ENCODE results near the gene PPIL1.

The PPIL1 gene

DNA sequence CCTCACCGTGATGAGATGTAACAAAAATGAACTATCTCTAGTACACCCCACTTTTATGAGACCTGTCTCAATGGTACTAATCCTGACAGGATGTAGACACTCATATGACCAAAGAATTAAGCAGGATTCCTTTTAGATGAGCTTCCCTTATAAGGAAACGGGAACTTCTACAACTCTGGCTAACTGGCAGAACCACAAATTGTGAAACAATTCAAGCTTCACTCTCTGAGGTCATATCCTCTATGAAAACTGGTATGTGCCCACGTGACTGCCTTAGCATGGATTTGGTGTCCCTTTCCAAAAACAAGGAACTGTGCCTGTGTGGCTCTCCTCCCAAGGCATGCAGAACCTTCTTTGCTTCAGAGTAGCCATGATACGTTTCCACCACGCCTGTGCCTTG is 21.3 kb downstream of the PPIL1 start:
- ATAC-seq = no peak
- DNase-seq = no peak

DNA sequence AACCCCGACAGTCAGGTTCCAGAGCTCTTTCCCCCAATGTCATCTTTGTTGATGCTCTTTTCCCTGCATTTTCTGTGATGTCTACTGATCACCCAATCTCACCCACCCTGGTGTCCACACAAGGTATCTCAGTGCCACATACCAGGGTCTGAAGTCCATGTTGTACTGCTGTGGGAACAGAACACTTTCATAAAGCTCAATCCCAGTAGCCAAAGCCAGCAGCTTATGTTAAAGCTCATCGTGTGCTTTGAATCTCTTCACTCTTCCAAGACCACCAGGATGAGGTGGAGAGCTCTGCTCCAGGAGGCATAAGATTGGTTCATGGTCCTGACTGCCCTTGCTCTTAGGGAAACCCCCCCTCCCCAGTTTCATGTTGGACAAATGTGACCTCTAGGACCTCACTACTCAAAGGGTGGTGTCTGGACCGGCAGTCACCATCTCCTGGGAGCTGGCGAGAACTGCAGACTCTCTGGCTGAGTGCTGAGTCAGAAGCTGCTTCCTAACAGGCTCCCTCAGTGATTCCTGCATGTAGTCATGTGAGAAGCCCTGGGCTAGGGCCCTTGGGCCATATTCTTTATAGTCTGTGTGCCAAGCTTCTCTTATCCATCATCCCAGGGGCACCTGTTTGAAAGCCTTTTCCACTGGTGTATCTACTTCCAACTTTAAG is 22.0 kb downstream of the PPIL1 start:
- ATAC-seq (no peak), DNase-seq (no peak)

DNA sequence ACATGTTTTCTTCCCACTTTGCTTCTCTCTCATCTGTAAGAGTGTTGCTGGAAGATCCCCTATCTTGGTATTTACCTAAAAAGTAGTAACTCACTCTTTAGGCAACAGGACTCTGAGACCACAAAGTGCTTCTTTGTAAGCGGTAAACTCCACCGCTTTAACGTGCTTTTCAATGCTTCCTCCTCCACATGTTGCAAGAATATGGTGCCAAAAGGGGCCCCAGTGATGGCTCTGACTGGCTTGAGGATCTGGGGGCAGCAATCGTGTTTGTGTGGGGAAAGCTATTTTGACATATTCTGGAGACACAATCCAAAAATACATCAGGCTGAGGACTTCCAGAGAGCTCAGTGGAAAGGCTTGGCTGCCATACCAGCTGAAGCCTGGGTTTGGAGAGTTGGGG is 23.0 kb downstream of the PPIL1 start:
- DNase-seq (no peak), ATAC-seq (no peak)

GRCh38 chr6:36851149-36851614 is 23.4 kb downstream of the PPIL1 start:
- no peak for ATAC-seq
- no peak for DNase-seq

DNA sequence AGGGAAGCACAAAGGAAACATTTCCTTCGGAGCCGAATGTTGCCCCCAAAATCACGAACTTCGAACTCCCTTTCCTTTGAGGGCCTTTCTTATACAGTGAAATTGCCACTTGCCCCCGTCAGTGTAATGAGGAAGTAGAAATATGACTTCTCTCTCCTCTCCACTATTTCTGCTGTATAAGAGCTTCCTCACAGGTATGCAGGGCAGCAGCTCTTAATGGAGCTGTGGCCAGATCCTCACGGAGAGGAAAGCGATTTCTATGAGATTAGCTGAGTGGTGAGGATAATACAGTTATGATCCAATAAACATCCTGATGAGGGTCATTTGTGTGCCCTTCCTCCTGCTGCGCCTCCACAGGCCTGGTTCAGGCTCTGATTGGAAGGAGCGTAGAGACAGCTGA is 24.6 kb downstream of the PPIL1 start:
- ATAC-seq (no peak), DNase-seq (no peak)

DNA sequence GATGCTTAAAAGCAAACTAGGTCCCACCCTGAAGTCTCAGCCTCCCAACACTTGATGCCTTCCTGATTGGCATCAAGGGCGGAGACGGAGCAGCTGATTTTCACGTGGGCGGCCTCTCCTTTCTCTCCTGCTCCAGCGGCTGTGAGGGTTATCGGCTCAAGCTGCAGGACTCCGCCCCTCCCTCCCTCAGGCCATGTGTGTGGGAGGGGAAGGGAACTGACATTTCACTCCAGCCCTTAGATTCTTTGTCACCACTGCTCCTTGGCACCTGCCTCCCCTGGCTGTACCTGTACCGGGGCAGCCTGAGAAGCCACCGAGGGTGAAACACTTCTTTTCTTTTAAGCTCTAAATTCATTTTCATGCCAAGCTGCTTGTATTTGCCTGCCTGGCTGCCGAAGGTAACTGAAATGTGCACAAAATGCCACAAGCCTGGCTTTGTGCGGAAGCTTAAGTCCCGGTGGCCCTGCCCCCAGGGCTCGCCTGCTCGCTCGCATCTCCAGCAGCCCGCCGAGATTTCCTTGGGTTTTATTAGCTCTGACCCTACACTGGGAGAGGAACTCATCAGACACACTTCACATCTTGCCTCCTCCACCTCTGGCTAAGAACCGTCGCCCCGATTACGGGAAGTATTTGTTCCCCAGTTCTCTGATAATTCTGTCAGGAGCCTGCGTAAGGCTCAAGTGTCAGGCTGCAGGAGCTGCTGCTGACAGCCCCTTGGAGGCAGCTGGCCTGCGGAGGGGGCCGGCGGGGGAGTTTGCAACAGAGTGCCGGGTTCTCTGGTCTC is 25.8 kb downstream of the PPIL1 start:
- DNase-seq (no peak), ATAC-seq (no peak)

DNA sequence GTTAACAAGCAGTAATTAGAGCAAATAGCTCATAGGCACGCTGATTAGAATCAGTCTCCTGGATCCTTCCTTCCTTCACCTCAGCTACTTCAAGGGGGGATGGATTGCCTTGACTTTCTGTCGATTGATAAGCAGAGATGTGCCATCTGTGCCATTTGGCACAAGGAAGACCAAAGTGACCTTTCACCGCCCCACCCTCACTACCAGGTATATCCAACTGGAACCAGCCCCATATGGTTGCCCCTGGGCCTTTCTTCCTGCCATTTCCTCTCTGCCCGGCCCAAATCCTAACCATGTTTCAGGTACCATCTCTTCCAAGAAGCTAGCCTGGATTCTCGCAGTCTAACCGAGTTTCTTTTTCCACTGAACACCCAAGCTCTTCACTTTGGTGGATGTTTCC is 26.6 kb downstream of the PPIL1 start:
- DNase-seq (no peak), ATAC-seq (no peak)

DNA sequence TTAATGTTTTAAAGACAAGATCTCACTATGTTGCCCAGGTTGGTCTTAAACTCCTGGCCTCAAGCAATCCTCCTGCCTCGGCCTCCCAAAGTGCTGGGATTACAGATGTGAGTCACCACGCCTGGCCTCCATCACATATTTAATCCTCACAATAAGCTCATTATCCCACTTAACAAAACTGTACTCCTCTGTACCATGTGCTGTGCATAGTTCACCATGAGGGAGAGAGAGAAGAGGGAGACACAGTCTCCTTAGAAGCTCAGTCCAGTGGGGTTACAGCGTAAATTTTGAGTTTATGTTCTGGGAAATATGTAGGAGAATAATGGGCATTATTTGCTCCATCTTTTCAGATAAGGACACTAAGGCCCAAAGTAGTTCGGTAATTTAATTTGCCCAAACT is 27.5 kb downstream of the PPIL1 start:
- no peak for DNase-seq

GRCh38 chr6:36845233-36845632 is 29.4 kb downstream of the PPIL1 start:
- no peak for ATAC-seq
- DNase-seq = no peak

More for the DNA sequence above, 27.5 kb downstream of the PPIL1 start:
- ATAC-seq = no peak

DNA sequence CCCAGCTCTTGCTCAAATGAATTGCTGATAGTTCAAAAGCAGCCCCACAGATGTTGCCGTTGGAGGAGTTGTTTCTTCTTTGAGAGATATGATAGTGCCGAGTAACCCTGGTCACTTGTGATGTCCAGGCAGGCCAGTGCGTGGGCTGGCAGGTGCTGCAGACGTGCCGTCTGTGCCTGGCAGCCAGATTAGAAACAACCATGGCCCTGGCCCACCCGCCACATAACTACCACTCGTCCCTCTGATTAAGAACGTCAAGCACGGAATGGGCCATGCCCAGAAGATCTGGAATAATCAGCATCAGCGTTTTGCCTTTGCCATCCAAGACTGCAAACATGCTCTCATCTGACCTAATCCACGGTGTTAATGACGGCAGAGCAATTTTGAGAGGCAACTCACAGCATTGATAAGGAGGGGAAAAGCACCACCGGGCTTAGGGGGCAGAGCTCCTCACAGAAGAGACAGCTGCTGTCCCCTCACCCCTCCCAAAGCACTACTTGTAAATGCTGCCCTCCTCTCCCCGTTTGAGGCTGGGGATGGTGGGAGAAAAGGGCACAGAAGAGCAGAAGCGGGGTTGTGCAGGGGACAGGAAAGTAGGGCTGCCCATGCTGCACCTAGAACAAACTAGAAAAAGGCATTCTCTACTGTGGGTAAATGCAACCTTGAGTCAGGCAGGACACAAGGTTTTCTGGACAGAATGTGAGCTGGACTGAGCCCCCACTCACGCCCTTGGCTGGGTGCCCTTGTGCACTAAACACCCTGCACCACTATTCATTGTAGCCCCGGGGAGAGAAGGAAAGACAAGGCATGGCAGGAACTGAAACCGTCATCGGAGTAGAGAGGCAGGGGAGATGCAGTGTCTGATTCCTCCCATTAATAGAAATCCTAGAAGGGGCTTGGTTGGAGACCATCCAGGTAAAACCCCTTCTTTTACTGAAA is 30.1 kb downstream of the PPIL1 start:
- DNase-seq (no peak), ATAC-seq (no peak)

DNA sequence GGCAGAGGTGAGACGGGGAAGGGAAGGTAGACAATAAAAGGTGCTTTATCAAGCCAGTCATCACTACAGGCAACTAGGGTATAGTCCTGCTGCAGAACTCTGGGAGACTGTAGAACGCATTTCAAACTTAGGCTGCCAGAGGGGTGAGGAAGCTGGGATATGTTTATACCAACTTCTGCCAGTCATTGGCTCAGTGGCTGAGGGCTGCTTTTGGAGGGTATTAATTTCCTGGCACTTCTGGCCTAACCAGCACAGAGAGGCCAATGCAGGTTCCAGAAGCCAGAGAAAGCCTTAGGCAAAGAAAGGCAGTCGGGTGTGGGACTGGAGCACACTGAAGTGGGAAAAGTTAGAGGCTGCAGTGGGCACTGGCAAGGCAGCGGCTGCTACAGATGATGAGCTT is 31.4 kb downstream of the PPIL1 start:
- ATAC-seq (no peak), DNase-seq (no peak)

DNA sequence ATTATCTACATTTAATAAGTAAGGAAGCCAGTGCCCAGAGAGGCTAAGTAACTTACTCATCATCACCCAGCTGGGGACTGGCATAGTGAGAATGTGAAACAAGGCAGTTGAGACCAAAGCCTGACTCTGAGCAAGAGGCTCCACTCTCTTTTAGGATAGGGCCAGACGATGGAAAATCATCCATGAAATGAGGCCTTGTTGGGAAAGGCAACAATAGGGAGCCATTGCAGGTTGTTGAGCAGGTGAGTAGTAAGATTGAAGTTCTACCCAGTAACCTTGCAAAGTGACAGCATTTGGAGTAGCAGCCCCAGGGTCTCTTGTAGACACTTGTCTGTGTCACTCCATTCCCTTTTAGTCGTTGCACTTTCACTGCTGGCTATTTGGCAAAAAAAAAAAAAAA is 32.8 kb downstream of the PPIL1 start:
- ATAC-seq = no peak
- DNase-seq = no peak

DNA sequence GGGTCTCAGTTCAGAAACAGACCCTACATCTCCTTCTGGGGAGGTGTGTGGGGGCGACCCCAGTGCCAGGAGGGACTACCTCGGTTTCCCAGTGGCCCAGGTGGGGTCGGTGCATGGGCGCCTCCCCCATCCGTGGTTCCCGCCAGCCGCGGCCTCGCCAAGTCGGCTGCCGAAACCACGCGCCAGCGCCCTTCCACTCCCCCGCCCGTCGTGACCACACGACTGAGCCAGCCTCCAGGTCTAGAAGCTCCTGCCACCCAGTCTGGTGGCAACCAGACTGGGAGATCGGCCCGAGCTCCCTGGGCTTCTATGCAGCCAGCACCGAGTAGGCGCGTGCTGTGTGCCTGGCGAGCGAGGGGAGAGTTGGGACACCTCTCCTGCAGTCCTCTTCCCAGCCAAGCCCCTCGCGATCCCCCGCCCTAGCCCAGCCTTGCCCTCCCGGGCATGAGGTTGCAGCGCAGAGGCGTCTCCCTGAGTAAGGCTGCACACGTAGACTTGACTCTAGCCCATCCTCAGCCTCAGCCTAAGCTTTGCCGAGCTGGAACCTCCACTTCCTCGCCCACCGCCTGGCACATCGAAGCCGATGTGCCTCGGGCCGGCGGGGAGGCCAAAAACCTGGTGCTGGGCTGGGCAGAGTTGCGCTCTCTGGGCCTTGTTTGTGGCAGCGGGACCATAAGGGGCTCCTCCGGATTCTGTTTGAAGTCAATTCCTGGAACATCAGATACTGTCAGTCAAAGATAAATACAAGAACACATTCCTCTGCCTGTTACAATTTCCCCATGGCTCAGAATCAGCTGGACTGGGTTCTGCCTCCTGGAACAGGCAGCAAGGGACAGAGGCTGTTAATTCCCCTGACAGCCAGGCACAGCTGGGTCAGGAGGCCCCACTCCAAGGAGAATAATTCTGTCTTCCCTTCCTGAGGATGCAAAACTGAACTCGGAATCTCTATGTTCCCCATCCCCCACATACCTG is 33.9 kb downstream of the PPIL1 start:
- no peak for ATAC-seq
- DNase-seq = peak; percentile 40

- ATAC-seq (peak; percentile 44), DNase-seq (peak; percentile 51)
Measured at GRCh38 chr6:36839749-36840431, 34.7 kb downstream of the PPIL1 start.

GRCh38 chr6:36838896-36839748 is 35.5 kb downstream of the PPIL1 start, which contains the start of gene CPNE5:
TSS of gene CPNE5 (minus strand) at chr6:36839444. CDS start at chr6:36839377, 67 bp downstream.
- DNase-seq (no peak), ATAC-seq (no peak)

DNA sequence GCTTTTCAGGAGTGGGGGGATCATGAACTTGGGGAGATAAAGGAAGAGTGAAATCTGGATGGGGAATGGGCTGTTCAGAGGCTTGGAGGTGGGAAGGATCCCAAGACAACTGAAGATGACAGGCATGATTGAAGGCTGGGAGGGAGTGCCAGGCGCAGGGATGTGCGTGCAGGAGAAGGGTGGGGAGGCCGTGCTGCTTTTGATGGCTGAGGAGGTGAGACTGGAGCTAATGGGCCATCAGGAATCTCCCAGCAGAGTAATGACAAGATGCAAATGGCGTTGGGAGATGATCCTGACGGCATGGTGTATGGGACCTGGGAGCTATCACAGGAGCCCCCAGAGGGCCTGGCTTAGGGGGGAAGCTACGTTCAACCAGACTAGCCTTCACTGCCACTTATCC is 36.9 kb downstream of the PPIL1 start:
- ATAC-seq = no peak
- no peak for DNase-seq

- DNase-seq (no peak), ATAC-seq (no peak)
Measured at GRCh38 chr6:36837022-36837339, 37.6 kb downstream of the PPIL1 start.

GRCh38 chr6:36836111-36837021 is 38.2 kb downstream of the PPIL1 start:
- ATAC-seq (no peak), DNase-seq (no peak)
